GM12878 (cell line): ENCODE results near the gene NLRC3. TPM values are rescaled to one million over a fixed set of nuclear protein-coding genes. Genes with fewer than 3 reads are reported as not detected.

ENCODE experiments used
- ATAC-seq: fragments of 200-7000 bp; cut with Tn5 transposase; 3 replicates; pipeline ENCODE4 v1.9.1; 2020; ENCODE audit warnings: mild to moderate bottlenecking, moderate library complexity
- BruUV-seq: library from RNA; stranded (reverse); fragments of 400-500 nt; replicated peaks from 2 replicates; lab custom pipeline; 2021; lab: Mats Ljungman, UMichigan
- CTCF ChIA-PET: fragments of 300-600 bp; sonication (Branson Sonifier 250); formaldehyde crosslinking; extraction: SDS; loops from one replicate; lab custom pipeline; 2021; ENCODE audit warnings: inconsistent platforms; lab: Yijun Ruan, JAX
- POLR2A ChIA-PET: fragments of 350-600 bp; formaldehyde crosslinking; extraction: SDS; loops from one replicate; lab custom pipeline; 2021; ENCODE audit warnings: inconsistent platforms; lab: Charles Lee
- RAD21 ChIA-PET: fragments of 300-600 bp; sonication (Branson Sonifier 250); formaldehyde crosslinking; loops from one replicate; lab custom pipeline; 2023; ENCODE audit warnings: antibody characterized with exemption; ENCODE audit not compliant: unreplicated experiment; lab: Charles Lee
- SMC1A ChIA-PET: fragments of 300-600 bp; sonication (Branson Sonifier 250); formaldehyde crosslinking; loops from one replicate; lab custom pipeline; 2023; ENCODE audit not compliant: unreplicated experiment, uncharacterized antibody; lab: Charles Lee
- DNase-seq: peaks from one replicate; pipeline ENCODE4 v3.0.0-alpha.2; 2011; ENCODE audit warnings: low read depth, low spot score
- FAIRE-seq: peaks from 3 replicates; lab custom pipeline; 2011; peaks lifted over from hg19 to GRCh38; lab: Jason Lieb, UNC
- H2AFZ ChIP-seq: 2 replicates; pipeline ENCODE4 v1.6.0; 2011; ENCODE audit warnings: low read depth, low read length, control low read depth; ENCODE audit not compliant: control insufficient read depth
- H3K27ac ChIP-seq: 2 replicates; pipeline ENCODE4 v1.5.1; 2011; ENCODE audit warnings: control low read depth; ENCODE audit not compliant: control insufficient read depth, insufficient read depth
- H3K27me3 ChIP-seq, 2 experiments: replicated peaks in 1 of 2; 2 replicates each; pipeline versions ENCODE4 v1.6.0 to v1.6.1; 2011; ENCODE audit warnings: low read length in 1 of 2; ENCODE audit not compliant: control insufficient read depth in 2 of 2, insufficient read depth in 2 of 2
- H3K36me3 ChIP-seq, 2 experiments: 2 replicates each; pipeline ENCODE4 v1.5.1; 2011; ENCODE audit warnings: low read length in 1 of 2; ENCODE audit not compliant: control insufficient read depth in 2 of 2, insufficient read depth in 2 of 2
- H3K4me1 ChIP-seq: 2 replicates; pipeline ENCODE4 v1.6.1; 2011; ENCODE audit warnings: mild to moderate bottlenecking, low read length, moderate library complexity, mixed read lengths; ENCODE audit not compliant: control insufficient read depth, insufficient read depth
- H3K4me2 ChIP-seq: 2 replicates; pipeline ENCODE4 v1.6.0; 2011; ENCODE audit warnings: control low read depth; ENCODE audit not compliant: control insufficient read depth, insufficient read depth
- H3K4me3 ChIP-seq: fragments of 200-600 bp; sonication (generic); 2 replicates; pipeline ENCODE4 v1.5.1; 2016
- H3K79me2 ChIP-seq: 2 replicates; pipeline ENCODE4 v1.6.0; 2011; ENCODE audit warnings: low read length; ENCODE audit not compliant: control insufficient read depth, insufficient read depth
- H3K9ac ChIP-seq: 2 replicates; pipeline ENCODE4 v1.8.0; 2011; ENCODE audit warnings: low read length, control low read depth, mixed read lengths; ENCODE audit not compliant: control insufficient read depth, insufficient read depth
- H3K9me3 ChIP-seq: replicated peaks from 3 replicates; pipeline ENCODE4 v1.5.1; 2011; ENCODE audit warnings: mild to moderate bottlenecking, low read length; ENCODE audit not compliant: control insufficient read depth, insufficient read depth
- H4K20me1 ChIP-seq: 2 replicates; pipeline ENCODE4 v1.6.0; 2011; ENCODE audit not compliant: control insufficient read depth, insufficient read depth
- BHLHE40 ChIP-seq, 2 experiments: fragments of 450-650 bp in 1 of 2; IDR thresholded peaks; 2 replicates each; pipeline ENCODE4 v1.6.1; 2011 to 2017; ENCODE audit warnings: low read depth in 2 of 2, borderline replicate concordance in 1 of 2, improper control_type of control experiment in 1 of 2, low read length in 1 of 2, mild to moderate bottlenecking in 1 of 2
- HCFC1 ChIP-seq: fragments of 150-350 bp; IDR thresholded peaks from 2 replicates; pipeline ENCODE4 v1.6.1; 2014; ENCODE audit warnings: low read length
- JUNB ChIP-seq: IDR thresholded peaks from 2 replicates; pipeline ENCODE4 v1.6.1; 2016; ENCODE audit warnings: antibody characterized with exemption, mild to moderate bottlenecking
- KAT2A ChIP-seq: conservative IDR thresholded peaks from 2 replicates; pipeline ENCODE4 v1.6.1; 2011; ENCODE audit warnings: low read depth, low read length; ENCODE audit not compliant: control insufficient read depth
- MXI1 ChIP-seq: fragments of 150-350 bp; IDR thresholded peaks from 2 replicates; pipeline ENCODE4 v1.6.1; 2011; ENCODE audit warnings: low read depth, mild to moderate bottlenecking, inconsistent platforms, low read length, improper control_type of control experiment
- MYB ChIP-seq: fragments of 150-350 bp; IDR thresholded peaks from 2 replicates; pipeline ENCODE4 v1.6.1; 2014; ENCODE audit warnings: mild to moderate bottlenecking, low read depth, low read length, borderline replicate concordance
- RAD21 ChIP-seq: IDR thresholded peaks from 2 replicates; pipeline ENCODE4 v1.6.1; 2011; ENCODE audit warnings: mild to moderate bottlenecking, low read depth, low read length, moderate library complexity; ENCODE audit not compliant: insufficient read depth
- SMC3 ChIP-seq: IDR thresholded peaks from 2 replicates; pipeline ENCODE4 v1.6.1; 2011; ENCODE audit warnings: low read length, improper control_type of control experiment, borderline replicate concordance
- SREBF2 ChIP-seq: IDR thresholded peaks from 2 replicates; pipeline ENCODE4 v1.6.1; 2012; ENCODE audit warnings: mild to moderate bottlenecking, low read length
- SRF ChIP-seq, 2 experiments: IDR thresholded peaks; 2 replicates each; pipeline ENCODE4 v1.6.1; 2011; ENCODE audit warnings: low read depth in 2 of 2, low read length in 2 of 2, mild to moderate bottlenecking in 1 of 2, moderate library complexity in 1 of 2
- TARDBP ChIP-seq: IDR thresholded peaks from 2 replicates; pipeline ENCODE4 v1.6.1; 2016; ENCODE audit warnings: borderline replicate concordance
- TCF12 ChIP-seq: IDR thresholded peaks from 2 replicates; pipeline ENCODE4 v1.6.1; 2011; ENCODE audit warnings: low read depth, mild to moderate bottlenecking, low read length
- ZBTB40 ChIP-seq: fragments of 450-650 bp; IDR thresholded peaks from 2 replicates; pipeline ENCODE4 v1.6.1; 2016; ENCODE audit warnings: mild to moderate bottlenecking, moderate library complexity, borderline replicate concordance
- ZNF384 ChIP-seq: IDR thresholded peaks from 2 replicates; pipeline ENCODE4 v1.6.1; 2012; ENCODE audit warnings: low read depth, mild to moderate bottlenecking, low read length, improper control_type of control experiment, borderline replicate concordance
- WGBS: methylation state at CpG from one replicate; pipeline ENCODE4 v1.1.6; 2016; ENCODE audit warnings: low lambda C conversion rate; ENCODE audit not compliant: insufficient replicate concordance, insufficient coverage; ENCODE audit errors: missing lambda C conversion rate; 5-methylcytosine and 5-hydroxymethylcytosine counted together
- in situ Hi-C: fragments of 300-500 bp; cut with MboI; formaldehyde crosslinking; loops from 9 replicates; pipeline ENCODE4 v1.14.3; 2018; ENCODE audit warnings: mixed read lengths
- intact Hi-C: fragments of 100-400 bp; cut with micrococcal nuclease; formaldehyde crosslinking; loops from one replicate; pipeline ENCODE4 v1.14.2; 2022; ENCODE audit not compliant: unreplicated experiment
- polyA plus RNA-seq, 11 experiments: library from polyadenylated mRNA; depleted of rRNA in 4 of 11; unstranded in 6 of 11; stranded (reverse) in 5 of 11; fragments of >200 nt; fragmentation: Nextera tagmentation in 4 of 11; fragmentation: Illumina TruSeq in 1 of 11; extraction: Ambion mirVana in 4 of 11; extraction: Trizol in 1 of 11; gene quantifications; 1 replicate in 1 of 11; 2 replicates in 10 of 11; pipeline versions ENCODE4 v1.2.1 to v1.2.3, GENCODE V29; 2011 to 2016; ENCODE audit warnings: inconsistent platforms in 2 of 11, missing spikeins in 2 of 11, low read depth in 1 of 11
- total RNA-seq, 4 experiments: library from RNA; depleted of rRNA in 3 of 4; stranded (reverse); fragments of >200 nt in 3 of 4; fragmentation: Illumina TruSeq in 1 of 4; extraction: Trizol in 1 of 4; gene quantifications; 2 replicates each; pipeline versions ENCODE4 v1.2.1 to v1.2.3, GENCODE V29; 2013 to 2021

NLRC3 gene
- total and polyA plus RNA-seq, 10 of the 15 experiments (the other 5 are each of a cell fraction or from before 2014, with no cell fraction given), result 2.2 to 17.8 (median 7.6) TPM

- no peak for TF ChIP-seq TCF12
- in situ Hi-C loops (no loop called here), intact Hi-C loops (loop anchor here (10.0 kb wide), 1 partner anchor 104 kb away; the partner anchor contains the start of genes ZNF174 and ZSCAN32)
- no peak for FAIRE-seq
- Histone ChIP-seq H3K4me1 (peaks cover 12% of the 10 kb centered on the region), H3K36me3 (0 out of 4 replicates have a peak, but pooled peaks cover 0 to 2% of the 10 kb centered on the region in 2 experiments), H2AFZ (no peak overlapping the region), H3K79me2 (no peaks in the 10 kb centered on the region), H3K4me3 (no peak overlapping the region), H3K9ac (no peak overlapping the region), H4K20me1 (no peaks in the 10 kb centered on the region), H3K9me3 (no peaks in the 10 kb centered on the region), H3K27ac (no peak overlapping the region), H3K27me3 (no peaks in the 10 kb centered on the region), H3K4me2 (no peak overlapping the region)
- BruUV-seq, result no TSS peak
- ChIA-PET CTCF (interaction anchor here (0.6 kb wide), 1 partner anchor 12 kb away, joined by 3 read pairs; no protein-coding TSS in a partner anchor), RAD21 (interaction anchor here (1.3 kb wide), 1 partner anchor 241 kb away, joined by 3 read pairs; no protein-coding TSS in a partner anchor), SMC1A (no interaction called here), POLR2A (interaction anchor here (0.7 kb wide), 1 partner anchor 286 kb away, joined by 4 read pairs; no protein-coding TSS in a partner anchor)
- ATAC-seq, result no peak
- no peak for DNase-seq
- WGBS, result 84% methylated on average over 7 of the region's 7 CpGs
Observed at GRCh38 chr16:3508736-3509135, 68.5 kb downstream of the NLRC3 start.

GRCh38 chr16:3503523-3503922, 73.7 kb downstream of the NLRC3 start:
- 0 out of 4 replicates have a peak, but pooled peaks cover 0 to 1% of the 10 kb centered on the region in 2 experiments for H3K36me3 ChIP-seq
- no peak overlapping the region for H2AFZ ChIP-seq
- ChIA-PET SMC1A (no interaction called here), POLR2A (no interaction called here), RAD21 (no interaction called here), CTCF (no interaction called here)
- H3K9ac ChIP-seq, result no peak overlapping the region
- H3K79me2 ChIP-seq, result no peaks in the 10 kb centered on the region; the same call in 1 of the 2 replicates
- ATAC-seq (peak; percentile 8; the same call in 2 of the 3 replicates), FAIRE-seq (no peak), DNase-seq (no peak)
- in situ Hi-C loops, result no loop called here
- no TSS peak for BruUV-seq
- H3K27me3 ChIP-seq, result no peaks in the 10 kb centered on the region
- H3K9me3 ChIP-seq, result no peaks in the 10 kb centered on the region; the same call in 2 of the 3 replicates
- 51% methylated on average over 6 of the region's 6 CpGs for WGBS
- H3K4me2 ChIP-seq, result peak overlapping the region; percentile 46; the same call in 1 of the 2 replicates
- H3K27ac ChIP-seq, result no peak overlapping the region
- H3K4me1 ChIP-seq, result peaks cover 12% of the 10 kb centered on the region
- intact Hi-C loops, result loop anchor here (5.0 to 10.0 kb wide), 3 partner anchors 41 to 241 kb away; partner anchors contain the start of genes ZNF174 and ZSCAN32
- H4K20me1 ChIP-seq, result no peaks in the 10 kb centered on the region
- no peak overlapping the region for H3K4me3 ChIP-seq
- TF ChIP-seq BHLHE40 (IDR thresholded peaks at IDR 0.05; ENCODE audit: borderline replicate concordance in 1 of 2, low read depth in 2 of 2, low read length in 1 of 2), result peak in 1 of 2 experiments; percentile 25; a peak in 1 of 4 replicates
- no peak for TF ChIP-seq KAT2A
- TF ChIP-seq MXI1, result no peak
- TF ChIP-seq SMC3, result no peak
- TF ChIP-seq JUNB, result no peak
- TF ChIP-seq ZNF384, result no peak
- TF ChIP-seq MYB, result no peak
- no peak for TF ChIP-seq TARDBP
- TF ChIP-seq SRF (IDR thresholded peaks at IDR 0.05; ENCODE audit: low read depth in 2 of 2, low read length in 2 of 2), result no peak
- TF ChIP-seq HCFC1, result no peak
- no peak for TF ChIP-seq ZBTB40
- no peak for TF ChIP-seq RAD21
- no peak for TF ChIP-seq SREBF2
